ENCODE measurements around the gene LTBP3. TPM values are rescaled to one million over a fixed set of nuclear protein-coding genes. Genes with fewer than 3 reads are reported as not detected.

The LTBP3 gene
- total and polyA plus RNA-seq, 9 of the 15 experiments (the other 6 are each of a cell fraction or from before 2014, with no cell fraction given), result 0.06 to 20.5 (median 4.8) TPM

DNA sequence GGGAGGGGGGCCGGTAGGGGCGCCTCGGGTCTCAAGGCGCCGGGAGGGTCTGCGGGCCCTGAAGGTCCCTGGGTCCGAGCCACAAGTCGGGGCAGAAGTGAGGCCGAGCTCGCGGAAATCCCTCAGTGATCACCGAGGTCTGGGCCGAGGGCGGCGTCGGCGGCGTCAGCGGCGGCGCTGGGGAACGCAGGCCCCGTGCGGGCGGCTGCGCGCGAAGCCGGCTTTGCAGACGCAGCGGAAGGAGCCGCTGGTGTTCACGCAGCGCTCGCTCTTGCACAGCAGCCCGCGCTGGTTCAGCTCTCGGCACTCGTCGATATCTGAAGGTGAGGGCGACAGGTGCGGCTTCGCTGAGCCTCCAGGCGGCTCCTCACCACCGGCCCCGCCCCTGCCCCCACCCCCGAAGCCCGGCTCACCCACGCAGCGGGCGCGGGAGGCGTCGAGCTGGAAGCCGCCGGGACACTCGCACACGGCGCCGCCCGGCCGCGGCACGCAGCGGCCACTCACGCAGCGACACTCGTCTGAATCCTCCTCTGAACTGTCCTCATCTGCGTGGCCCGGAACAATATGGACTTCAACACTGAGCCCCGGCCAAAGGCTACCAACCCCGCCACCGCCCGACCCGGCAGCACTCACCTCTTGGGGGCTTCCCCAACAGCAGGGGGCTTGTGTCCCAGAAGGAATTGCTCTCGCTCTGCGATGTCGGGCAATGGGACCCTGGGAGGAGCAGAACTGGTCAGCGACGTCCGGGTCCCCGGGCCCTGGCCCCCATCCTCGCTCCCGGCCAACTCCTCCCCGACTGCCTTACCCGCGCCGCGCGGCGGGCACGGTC lies 19.0 kb downstream of the LTBP3 start:
- in situ Hi-C loops (cut with MboI), result no loop called here
- peaks cover 50% of the 10 kb centered on the region; the same call in 1 of the 3 replicates for H3K36me3 ChIP-seq (ENCODE audit: control insufficient read depth, insufficient read depth, low read length)
- ChIA-PET CTCF (ENCODE audit: low intra/inter-chr PET ratio) (interaction anchor here (3.1 kb wide), 1 partner anchor 33 kb away, joined by 63 read pairs; the partner anchor contains the start of genes FAM89B and ZNRD2), POLR2A (interaction anchor here (0.7 to 6.5 kb wide), 6 partner anchors 8 to 49 kb away, joined by 3 to 48 read pairs (median 5); partner anchors contain the start of genes MALAT1 and SCYL1)
- H3K79me2 ChIP-seq (ENCODE audit: control insufficient read depth, insufficient read depth, low read length), result no peaks in the 10 kb centered on the region; the same call in 2 of the 3 replicates
- 87% methylated on average over 30 of the region's 92 CpGs for WGBS (ENCODE audit: insufficient coverage, low coverage, missing lambda C conversion rate)
- no peak for DNase-seq (ENCODE audit: extremely low read depth in 1 of 4, low spot score in 3 of 4)
- no peak overlapping the region for H3K27ac ChIP-seq (ENCODE audit: extremely low read depth, low read depth, low read length)
- no peak overlapping the region for H3K4me3 ChIP-seq
- no peak overlapping the region for H2AFZ ChIP-seq (ENCODE audit: low read depth, low read length)
- H3K9me3 ChIP-seq (replicated peaks; ENCODE audit: control insufficient read depth, insufficient read depth, low read depth, low read length), result no peaks in the 10 kb centered on the region
- intact Hi-C loops (cut with micrococcal nuclease), result no loop called here
- H3K9ac ChIP-seq (ENCODE audit: insufficient read depth in 1 of 2, low read depth in 2 of 2, low read length in 2 of 2), result no peak overlapping the region
- FAIRE-seq, result no peak
- ATAC-seq, result no peak
- no peaks in the 10 kb centered on the region for H3K9me1 ChIP-seq (ENCODE audit: control insufficient read depth, insufficient read depth, low read length)
- H3K4me2 ChIP-seq (ENCODE audit: insufficient read depth, low read length), result no peak overlapping the region
- peaks cover 9 to 46% of the 10 kb centered on the region in 2 experiments for H3K4me1 ChIP-seq (replicated peaks in 1 of 2; ENCODE audit: control insufficient read depth in 2 of 2, insufficient read depth in 2 of 2, low read length in 2 of 2)
- BruUV-seq (replicated peaks), result no TSS peak
- no peaks in the 10 kb centered on the region for H4K20me1 ChIP-seq (replicated peaks; ENCODE audit: control insufficient read depth, insufficient read depth, low read length)
- TF ChIP-seq, protein P1, sequence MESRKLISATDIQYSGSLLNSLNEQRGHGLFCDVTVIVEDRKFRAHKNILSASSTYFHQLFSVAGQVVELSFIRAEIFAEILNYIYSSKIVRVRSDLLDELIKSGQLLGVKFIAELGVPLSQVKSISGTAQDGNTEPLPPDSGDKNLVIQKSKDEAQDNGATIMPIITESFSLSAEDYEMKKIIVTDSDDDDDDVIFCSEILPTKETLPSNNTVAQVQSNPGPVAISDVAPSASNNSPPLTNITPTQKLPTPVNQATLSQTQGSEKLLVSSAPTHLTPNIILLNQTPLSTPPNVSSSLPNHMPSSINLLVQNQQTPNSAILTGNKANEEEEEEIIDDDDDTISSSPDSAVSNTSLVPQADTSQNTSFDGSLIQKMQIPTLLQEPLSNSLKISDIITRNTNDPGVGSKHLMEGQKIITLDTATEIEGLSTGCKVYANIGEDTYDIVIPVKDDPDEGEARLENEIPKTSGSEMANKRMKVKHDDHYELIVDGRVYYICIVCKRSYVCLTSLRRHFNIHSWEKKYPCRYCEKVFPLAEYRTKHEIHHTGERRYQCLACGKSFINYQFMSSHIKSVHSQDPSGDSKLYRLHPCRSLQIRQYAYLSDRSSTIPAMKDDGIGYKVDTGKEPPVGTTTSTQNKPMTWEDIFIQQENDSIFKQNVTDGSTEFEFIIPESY (CRISPR knock-in tag; IDR thresholded peaks at IDR 0.05), result peak; percentile 78; the same call in 1 of the 2 replicates
- TF ChIP-seq THRAP3 (IDR thresholded peaks at IDR 0.05; ENCODE audit: borderline replicate concordance) (no peak), CBX5 (IDR thresholded peaks at IDR 0.05; ENCODE audit: borderline replicate concordance, low read depth) (no peak), POLR2G (IDR thresholded peaks at IDR 0.05; ENCODE audit: low read depth, low read length) (peak; percentile 23; the same call in 1 of the 2 replicates), MCM7 (IDR thresholded peaks at IDR 0.05) (no peak), RBFOX2 (IDR thresholded peaks at IDR 0.05; ENCODE audit: low read depth, low read length) (peak; percentile 37), PRPF4 (IDR thresholded peaks at IDR 0.05; ENCODE audit: insufficient read depth, low read depth, low read length, poor library complexity, severe bottlenecking) (peak; percentile 60), CBFA2T3 (IDR thresholded peaks at IDR 0.05) (no peak), GABPB1 (CRISPR knock-in tag; IDR thresholded peaks at IDR 0.05) (no peak)
- TF ChIP-seq, protein P2, sequence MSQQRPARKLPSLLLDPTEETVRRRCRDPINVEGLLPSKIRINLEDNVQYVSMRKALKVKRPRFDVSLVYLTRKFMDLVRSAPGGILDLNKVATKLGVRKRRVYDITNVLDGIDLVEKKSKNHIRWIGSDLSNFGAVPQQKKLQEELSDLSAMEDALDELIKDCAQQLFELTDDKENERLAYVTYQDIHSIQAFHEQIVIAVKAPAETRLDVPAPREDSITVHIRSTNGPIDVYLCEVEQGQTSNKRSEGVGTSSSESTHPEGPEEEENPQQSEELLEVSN (IDR thresholded peaks at IDR 0.05; ENCODE audit: borderline replicate concordance in 1 of 2, extremely low read depth in 1 of 2, insufficient read depth in 1 of 2, insufficient read length in 1 of 2, low read depth in 1 of 2, low read length in 1 of 2, poor library complexity in 1 of 2, severe bottlenecking in 1 of 2), result peak in 1 of 2 experiments; percentile 11
- no peaks in the 10 kb centered on the region for H3K27me3 ChIP-seq (ENCODE audit: control insufficient read depth in 2 of 2, insufficient read depth in 2 of 2, low read length in 2 of 2)
